HepG2 (cell line): Measurements from ENCODE around the gene ATG16L1. TPM values are rescaled to one million over a fixed set of nuclear protein-coding genes. Genes with fewer than 3 reads are reported as not detected.

Experiments
- ATAC-seq: fragments of 200-7000 bp; cut with Tn5 transposase; 3 replicates; pipeline ENCODE4 v1.9.1; 2020; ENCODE audit warnings: mild to moderate bottlenecking, moderate library complexity
- BruUV-seq: library from RNA; stranded (reverse); fragments of 400-500 nt; replicated peaks from 2 replicates; lab custom pipeline; 2021; lab: Mats Ljungman, UMichigan
- CTCF ChIA-PET: fragments of 300-600 bp; formaldehyde crosslinking; extraction: SDS; loops from one replicate; lab custom pipeline; 2021; ENCODE audit warnings: low total read pairs, inconsistent platforms, low intra/inter-chr PET ratio; lab: Yijun Ruan, JAX
- POLR2A ChIA-PET: fragments of 350-600 bp; sonication (Branson Sonifier 250); formaldehyde crosslinking; loops from one replicate; lab custom pipeline; 2020; ENCODE audit warnings: antibody characterized with exemption, inconsistent platforms; lab: Yijun Ruan, JAX
- DNase-seq: peaks from one replicate; pipeline ENCODE4 v3.0.0-alpha.2; 2015; ENCODE audit warnings: low spot score
- FAIRE-seq: peaks from 3 replicates; lab custom pipeline; 2011; peaks lifted over from hg19 to GRCh38; lab: Jason Lieb, UNC
- H2AFZ ChIP-seq: one replicate; pipeline ENCODE4 v1.6.1; 2011; ENCODE audit warnings: low read length, inconsistent platforms
- H3K27ac ChIP-seq: fragments of 300-600 bp; 3 replicates; pipeline ENCODE4 v1.8.0; 2011; ENCODE audit warnings: mixed run types, mild to moderate bottlenecking, mixed read lengths, low read length, inconsistent platforms; ENCODE audit not compliant: insufficient read depth; ENCODE audit errors: extremely low read length
- H3K27me3 ChIP-seq, 2 experiments: fragments of 200-600 bp in 1 of 2; 2 replicates in 1 of 2; 3 replicates in 1 of 2; pipeline versions ENCODE4 v1.6.0 to v1.8.0; 2011; ENCODE audit warnings: low read length in 2 of 2, mild to moderate bottlenecking in 2 of 2, moderate library complexity in 2 of 2, inconsistent platforms in 1 of 2; ENCODE audit not compliant: insufficient read depth in 2 of 2, control insufficient read depth in 1 of 2
- H3K36me3 ChIP-seq, 2 experiments: fragments of 200-600 bp in 1 of 2; replicated peaks in 1 of 2; 2 replicates in 1 of 2; 3 replicates in 1 of 2; pipeline versions ENCODE4 v1.5.1 to v1.8.0; 2011; ENCODE audit warnings: low read length in 2 of 2, inconsistent platforms in 1 of 2; ENCODE audit not compliant: insufficient read depth in 2 of 2, control insufficient read depth in 1 of 2
- H3K4me1 ChIP-seq: 2 replicates; pipeline ENCODE4 v1.5.1; 2012; ENCODE audit warnings: low read length, inconsistent platforms; ENCODE audit not compliant: insufficient read depth
- H3K4me2 ChIP-seq: 2 replicates; pipeline ENCODE4 v1.6.0; 2011; ENCODE audit warnings: low read depth, low read length, inconsistent platforms
- H3K4me3 ChIP-seq, 3 experiments: fragments of 200-600 bp in 1 of 3; sonication (generic), shearing (Covaris generic) in 1 of 3; replicated peaks in 1 of 3; 2 replicates each; pipeline ENCODE4 v1.5.1; 2011 to 2016; ENCODE audit warnings: low read length in 3 of 3, inconsistent platforms in 2 of 3, low read depth in 2 of 3, mild to moderate bottlenecking in 2 of 3, control low read depth in 1 of 3, mixed read lengths in 1 of 3; ENCODE audit not compliant: insufficient read depth in 1 of 3
- H3K79me2 ChIP-seq: one replicate; pipeline ENCODE4 v1.6.1; 2011; ENCODE audit warnings: low read length, inconsistent platforms; ENCODE audit not compliant: insufficient read depth
- H3K9ac ChIP-seq: 2 replicates; pipeline ENCODE4 v1.6.0; 2011; ENCODE audit warnings: mild to moderate bottlenecking, low read depth, low read length, inconsistent platforms; ENCODE audit not compliant: insufficient read depth
- H3K9me3 ChIP-seq: 2 replicates; pipeline ENCODE4 v1.5.1; 2012; ENCODE audit warnings: mild to moderate bottlenecking, low read length
- H4K20me1 ChIP-seq: 2 replicates; pipeline ENCODE4 v1.6.0; 2011; ENCODE audit warnings: inconsistent platforms, mild to moderate bottlenecking, low read length, moderate library complexity; ENCODE audit not compliant: insufficient read depth
- CCDC6 ChIP-seq: sonication (generic); formaldehyde crosslinking; IDR thresholded peaks from 2 replicates; pipeline ENCODE4 v1.8.1; 2022; ENCODE audit warnings: mild to moderate bottlenecking, missing genetic modification reagents, moderate library complexity
- CSRNP2 ChIP-seq: sonication (generic); formaldehyde crosslinking; conservative IDR thresholded peaks from 2 replicates; pipeline ENCODE4 v1.8.0; 2022; ENCODE audit warnings: low read depth, missing genetic modification reagents
- CTCF ChIP-seq: sonication (generic); formaldehyde crosslinking; IDR thresholded peaks from 2 replicates; pipeline ENCODE4 v1.5.0; 2020; ENCODE audit warnings: mild to moderate bottlenecking, missing genetic modification reagents, moderate library complexity
- POLR2A ChIP-seq, 2 experiments: IDR thresholded peaks; 2 replicates each; pipeline ENCODE4 v1.6.1; 2011; ENCODE audit warnings: low read depth in 2 of 2, low read length in 2 of 2, mild to moderate bottlenecking in 1 of 2, moderate library complexity in 1 of 2; ENCODE audit not compliant: insufficient read depth in 1 of 2
- ZNF101 ChIP-seq: sonication (generic); formaldehyde crosslinking; IDR thresholded peaks from 2 replicates; pipeline ENCODE4 v1.4.0; 2020; ENCODE audit warnings: mild to moderate bottlenecking, low read depth, missing genetic modification reagents, borderline replicate concordance
- ZNF460 ChIP-seq: sonication (generic); formaldehyde crosslinking; IDR thresholded peaks from 2 replicates; pipeline ENCODE4 v1.5.1; 2020; ENCODE audit warnings: missing genetic modification reagents, mild to moderate bottlenecking, borderline replicate concordance
- ZNF770 ChIP-seq: sonication (generic); formaldehyde crosslinking; IDR thresholded peaks from 2 replicates; pipeline ENCODE4 v1.5.0; 2020; ENCODE audit warnings: mild to moderate bottlenecking, missing genetic modification reagents
- WGBS: methylation state at CpG from one replicate; pipeline ENCODE4 v1.1.6; 2017; ENCODE audit warnings: low lambda C conversion rate; 5-methylcytosine and 5-hydroxymethylcytosine counted together
- in situ Hi-C: cut with HindIII; loops from 2 replicates; pipeline ENCODE4 v1.10.0; 2017; ENCODE audit warnings: low pct_unique_long_range_greater_than_20kb; ENCODE audit not compliant: extremely low pct_ligation_motif_present
- intact Hi-C: fragments of 100-400 bp; cut with micrococcal nuclease; formaldehyde crosslinking; loops from one replicate; pipeline ENCODE4 v1.10.0; 2022; ENCODE audit not compliant: unreplicated experiment
- polyA plus RNA-seq, 8 experiments: library from polyadenylated mRNA; depleted of rRNA in 3 of 8; stranded (reverse) in 7 of 8; unstranded in 1 of 8; fragments of >200 nt; fragmentation: Illumina TruSeq in 4 of 8; extraction: Trizol in 4 of 8; gene quantifications; 2 replicates each; pipeline versions ENCODE4 v1.2.1 to v1.2.3, GENCODE V29; 2011 to 2016; ENCODE audit warnings: low read depth in 4 of 8, missing spikeins in 1 of 8, mixed read lengths in 1 of 8; ENCODE audit not compliant: insufficient read depth in 1 of 8
- total RNA-seq, 5 experiments: library from RNA; depleted of rRNA; stranded (reverse); fragments of >200 nt; fragmentation: Illumina TruSeq; extraction: Trizol; gene quantifications; 2 replicates each; pipeline ENCODE4 v1.2.3, GENCODE V29; 2016; ENCODE audit warnings: low read depth in 1 of 5

Gene ATG16L1
- total and polyA plus RNA-seq, 2 of the 13 experiments (the other 11 are each of a cell fraction or from before 2014, with no cell fraction given), result 26.0 to 51.7 TPM

- TF ChIP-seq CTCF (CRISPR knock-in tag) (peak; percentile 78), CSRNP2 (CRISPR knock-in tag) (no peak), ZNF770 (peak; percentile 66; the same call in 1 of the 2 replicates), CCDC6 (CRISPR knock-in tag) (0 out of 2 replicates have a peak, but pooled peaks have one; percentile 41)
Observed at GRCh38 chr2:233323851-233324250, 72.4 kb downstream of the ATG16L1 start (continued).

- H3K9me3 ChIP-seq, result no peaks in the 10 kb centered on the region
- no peaks in the 10 kb centered on the region for H4K20me1 ChIP-seq
- H3K36me3 ChIP-seq, result no peaks in the 10 kb centered on the region
- CTCF ChIA-PET, result no interaction called here
- DNase-seq, result no peak
- peaks cover 13% of the 10 kb centered on the region for H3K4me1 ChIP-seq
- intact Hi-C loops (no loop called here), in situ Hi-C loops (no loop called here)
- H3K27ac ChIP-seq, result no peak overlapping the region
- no peaks in the 10 kb centered on the region for H3K79me2 ChIP-seq
- 49% methylated on average over 4 of the region's 4 CpGs for WGBS
- H3K27me3 ChIP-seq, result peaks cover 4 to 30% of the 10 kb centered on the region in 2 experiments; a peak in 4 of 5 replicates
- POLR2A ChIA-PET, result no interaction called here
- FAIRE-seq, result no peak
- TF ChIP-seq POLR2A (IDR thresholded peaks at IDR 0.05; ENCODE audit: insufficient read depth in 1 of 2, low read depth in 2 of 2, low read length in 2 of 2), result no peak
- no peak for TF ChIP-seq ZNF101 (CRISPR knock-in tag)
- TF ChIP-seq ZNF460 (CRISPR knock-in tag), result no peak
- no peak for ATAC-seq
- no peak overlapping the region for H3K9ac ChIP-seq
- BruUV-seq, result no TSS peak
- H3K4me3 ChIP-seq, result no peak overlapping the region
- H2AFZ ChIP-seq, result no peak overlapping the region
- no peak overlapping the region for H3K4me2 ChIP-seq
Observed at GRCh38 chr2:233325256-233325655, 73.8 kb downstream of the ATG16L1 start.
